ENCODE data around the gene PLXNA2. TPM values are rescaled to one million over a fixed set of nuclear protein-coding genes. Genes with fewer than 3 reads are reported as not detected.

Gene PLXNA2
- total RNA-seq, 2 experiments from 2014 or later = 0.23 TPM; not detected in 1

DNA sequence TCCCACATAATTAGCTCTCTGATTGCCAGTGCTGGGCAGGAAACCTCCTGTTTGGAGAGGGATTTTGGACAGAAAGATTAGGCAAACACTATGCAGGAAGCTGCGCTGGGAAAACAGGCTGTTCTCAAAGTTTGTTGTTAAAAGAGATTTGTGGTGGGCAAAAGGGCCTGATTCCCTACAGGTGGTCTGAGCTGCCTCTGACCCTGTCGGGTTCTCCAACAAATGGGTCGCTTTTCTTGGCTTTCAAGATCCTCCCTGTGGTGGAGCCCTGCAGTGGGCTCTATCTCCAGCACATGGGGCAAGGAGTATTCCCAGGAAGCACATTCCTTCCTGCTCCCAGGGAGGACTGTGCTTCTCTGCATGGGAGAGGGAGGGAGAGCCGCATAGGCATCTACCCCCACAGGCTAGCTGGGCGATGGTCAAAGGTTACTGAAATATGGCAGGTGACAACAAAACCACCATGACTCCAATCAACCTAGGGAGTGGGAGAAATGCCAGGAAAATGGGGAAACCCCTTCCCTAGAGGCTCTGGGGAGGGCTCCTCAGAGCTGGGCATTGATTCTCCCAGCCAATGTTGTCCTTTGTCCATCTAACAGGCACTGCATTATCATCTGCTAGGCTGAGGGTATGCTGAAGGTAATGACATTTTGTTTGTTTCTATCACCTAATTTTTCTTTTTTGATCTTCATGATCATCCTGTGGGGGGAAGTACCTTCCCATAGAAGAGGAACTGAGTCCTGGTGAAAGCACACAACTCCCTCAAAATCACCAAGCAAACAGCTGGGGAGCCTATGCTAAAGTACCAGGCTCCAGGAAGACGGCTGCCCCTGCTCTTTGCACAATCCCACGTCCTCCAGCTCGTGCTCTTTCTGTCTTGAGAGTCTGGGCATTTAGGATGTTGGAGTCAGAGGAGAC is 85.3 kb downstream of the PLXNA2 start:
- DNase-seq (ENCODE audit: low spot score) = no peak
- BruUV-seq (replicated peaks) = no TSS peak
- Histone ChIP-seq H3K9me3 (ENCODE audit: low read length) (no peaks in the 10 kb centered on the region), H3K9me2 (ENCODE audit: insufficient read depth, low read length) (no peaks in the 10 kb centered on the region), H3K36me3 (ENCODE audit: insufficient read depth, low read length) (no peaks in the 10 kb centered on the region), H3K4me3 (ENCODE audit: low read depth, low read length, poor library complexity, severe bottlenecking) (no peak overlapping the region), H4K20me1 (ENCODE audit: insufficient read depth, low read length) (no peaks in the 10 kb centered on the region), H3K4me2 (ENCODE audit: low read length) (no peak overlapping the region), H3K79me2 (ENCODE audit: insufficient read depth, low read depth, low read length) (no peaks in the 10 kb centered on the region), H2AFZ (ENCODE audit: low read length) (no peak overlapping the region), H3K27ac (ENCODE audit: low read depth, low read length, poor library complexity, severe bottlenecking) (no peak overlapping the region), H3K4me1 (ENCODE audit: insufficient read depth, low read length, poor library complexity, severe bottlenecking) (no peaks in the 10 kb centered on the region)
- CTCF ChIA-PET (ENCODE audit: unreplicated experiment) = no interaction called here
- TF ChIP-seq EZH2phosphoT487 (IDR thresholded peaks at IDR 0.05; ENCODE audit: borderline replicate concordance, low read depth, low read length) = no peak
- TF ChIP-seq, protein P1, sequence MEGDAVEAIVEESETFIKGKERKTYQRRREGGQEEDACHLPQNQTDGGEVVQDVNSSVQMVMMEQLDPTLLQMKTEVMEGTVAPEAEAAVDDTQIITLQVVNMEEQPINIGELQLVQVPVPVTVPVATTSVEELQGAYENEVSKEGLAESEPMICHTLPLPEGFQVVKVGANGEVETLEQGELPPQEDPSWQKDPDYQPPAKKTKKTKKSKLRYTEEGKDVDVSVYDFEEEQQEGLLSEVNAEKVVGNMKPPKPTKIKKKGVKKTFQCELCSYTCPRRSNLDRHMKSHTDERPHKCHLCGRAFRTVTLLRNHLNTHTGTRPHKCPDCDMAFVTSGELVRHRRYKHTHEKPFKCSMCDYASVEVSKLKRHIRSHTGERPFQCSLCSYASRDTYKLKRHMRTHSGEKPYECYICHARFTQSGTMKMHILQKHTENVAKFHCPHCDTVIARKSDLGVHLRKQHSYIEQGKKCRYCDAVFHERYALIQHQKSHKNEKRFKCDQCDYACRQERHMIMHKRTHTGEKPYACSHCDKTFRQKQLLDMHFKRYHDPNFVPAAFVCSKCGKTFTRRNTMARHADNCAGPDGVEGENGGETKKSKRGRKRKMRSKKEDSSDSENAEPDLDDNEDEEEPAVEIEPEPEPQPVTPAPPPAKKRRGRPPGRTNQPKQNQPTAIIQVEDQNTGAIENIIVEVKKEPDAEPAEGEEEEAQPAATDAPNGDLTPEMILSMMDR (conservative IDR thresholded peaks at IDR 0.05; ENCODE audit: low read length) = no peak
- POLR2A ChIA-PET = no interaction called here
- intact Hi-C loops (cut with micrococcal nuclease; ENCODE audit: unreplicated experiment) = no loop called here

DNA sequence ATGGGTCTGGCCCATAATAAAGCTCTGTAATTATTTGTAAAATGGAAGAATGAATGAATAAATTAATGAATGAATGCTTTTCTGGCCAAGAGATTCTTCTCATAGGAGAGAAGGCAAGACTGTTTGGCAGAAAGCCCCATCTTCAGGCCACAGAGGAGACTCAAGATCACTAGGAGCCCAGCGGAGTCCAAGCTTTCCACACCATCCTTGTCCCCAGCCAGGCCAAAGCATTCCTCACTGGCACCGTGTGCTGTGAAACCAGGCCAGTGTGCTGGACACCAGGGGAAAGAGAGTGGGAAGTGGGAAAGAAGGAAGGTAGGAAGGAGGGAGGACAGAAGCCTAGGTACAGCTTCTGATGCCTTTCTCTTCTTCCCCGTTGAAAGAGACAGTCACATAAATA is 86.4 kb downstream of the PLXNA2 start:
- no TSS peak for BruUV-seq (replicated peaks)
- no peak overlapping the region for H3K4me3 ChIP-seq (ENCODE audit: low read depth, low read length, poor library complexity, severe bottlenecking)
- no peaks in the 10 kb centered on the region for H3K4me1 ChIP-seq (ENCODE audit: insufficient read depth, low read length, poor library complexity, severe bottlenecking)
- H3K36me3 ChIP-seq (ENCODE audit: insufficient read depth, low read length) = no peaks in the 10 kb centered on the region
- no peaks in the 10 kb centered on the region for H4K20me1 ChIP-seq (ENCODE audit: insufficient read depth, low read length)
- TF ChIP-seq, protein P1 (conservative IDR thresholded peaks at IDR 0.05; ENCODE audit: low read length) = no peak
- TF ChIP-seq EZH2phosphoT487 (IDR thresholded peaks at IDR 0.05; ENCODE audit: borderline replicate concordance, low read depth, low read length) = no peak
- no peaks in the 10 kb centered on the region for H3K79me2 ChIP-seq (ENCODE audit: insufficient read depth, low read depth, low read length)
- CTCF ChIA-PET (ENCODE audit: unreplicated experiment) = no interaction called here
- no peaks in the 10 kb centered on the region for H3K9me2 ChIP-seq (ENCODE audit: insufficient read depth, low read length)
- no peak overlapping the region for H3K4me2 ChIP-seq (ENCODE audit: low read length)
- H2AFZ ChIP-seq (ENCODE audit: low read length) = no peak overlapping the region
- no peak overlapping the region for H3K27ac ChIP-seq (ENCODE audit: low read depth, low read length, poor library complexity, severe bottlenecking)
- DNase-seq (ENCODE audit: low spot score) = no peak
- H3K9me3 ChIP-seq (ENCODE audit: low read length) = no peaks in the 10 kb centered on the region
- intact Hi-C loops (cut with micrococcal nuclease; ENCODE audit: unreplicated experiment) = no loop called here
- POLR2A ChIA-PET = no interaction called here

DNA sequence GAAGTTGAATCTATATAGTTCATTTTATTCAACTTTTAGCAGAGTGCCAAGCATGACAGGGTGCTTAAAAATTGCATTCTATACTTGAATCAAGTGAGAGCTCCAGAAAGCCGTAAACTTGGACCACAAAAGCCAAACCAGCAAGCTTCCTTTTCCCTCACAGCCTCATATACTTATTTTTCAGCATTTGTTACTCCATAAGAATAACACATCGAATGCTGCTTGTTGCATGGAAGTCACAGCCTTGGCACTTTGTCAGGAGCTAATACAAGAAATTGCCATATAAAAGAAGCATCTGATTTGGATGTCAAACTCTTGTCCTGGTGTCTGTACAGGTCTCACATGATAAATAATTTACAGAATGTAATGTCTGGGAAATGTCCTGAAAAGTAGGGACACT is 87.4 kb downstream of the PLXNA2 start:
- intact Hi-C loops (cut with micrococcal nuclease; ENCODE audit: unreplicated experiment) = no loop called here
- Histone ChIP-seq H4K20me1 (ENCODE audit: insufficient read depth, low read length) (no peaks in the 10 kb centered on the region), H3K4me2 (ENCODE audit: low read length) (no peak overlapping the region), H3K9me3 (ENCODE audit: low read length) (no peaks in the 10 kb centered on the region), H3K36me3 (ENCODE audit: insufficient read depth, low read length) (no peaks in the 10 kb centered on the region), H2AFZ (ENCODE audit: low read length) (no peak overlapping the region), H3K4me1 (ENCODE audit: insufficient read depth, low read length, poor library complexity, severe bottlenecking) (no peaks in the 10 kb centered on the region), H3K27ac (ENCODE audit: low read depth, low read length, poor library complexity, severe bottlenecking) (no peak overlapping the region), H3K79me2 (ENCODE audit: insufficient read depth, low read depth, low read length) (no peaks in the 10 kb centered on the region), H3K9me2 (ENCODE audit: insufficient read depth, low read length) (no peaks in the 10 kb centered on the region), H3K4me3 (ENCODE audit: low read depth, low read length, poor library complexity, severe bottlenecking) (no peak overlapping the region)
- no TSS peak for BruUV-seq (replicated peaks)
- TF ChIP-seq, protein P1 (conservative IDR thresholded peaks at IDR 0.05; ENCODE audit: low read length) = no peak
- no peak for TF ChIP-seq EZH2phosphoT487 (IDR thresholded peaks at IDR 0.05; ENCODE audit: borderline replicate concordance, low read depth, low read length)
- ChIA-PET CTCF (ENCODE audit: unreplicated experiment) (no interaction called here), POLR2A (no interaction called here)
- DNase-seq (ENCODE audit: low spot score) = no peak

All from OCI-LY7 (cell line).